Glomerular visceral epithelial cell (primary cell): ENCODE results near the gene ARHGDIA.
"Not testable (repeated sequence)": the region's sequence is repeated elsewhere in the genome, so short reads cannot be mapped to it uniquely, and the experiment has no call there.

Source experiments
- DNase-seq: peaks from one replicate; pipeline ENCODE4 v3.0.0-alpha.2; 2016; ENCODE audit errors: extremely low spot score

The ARHGDIA gene

DNA sequence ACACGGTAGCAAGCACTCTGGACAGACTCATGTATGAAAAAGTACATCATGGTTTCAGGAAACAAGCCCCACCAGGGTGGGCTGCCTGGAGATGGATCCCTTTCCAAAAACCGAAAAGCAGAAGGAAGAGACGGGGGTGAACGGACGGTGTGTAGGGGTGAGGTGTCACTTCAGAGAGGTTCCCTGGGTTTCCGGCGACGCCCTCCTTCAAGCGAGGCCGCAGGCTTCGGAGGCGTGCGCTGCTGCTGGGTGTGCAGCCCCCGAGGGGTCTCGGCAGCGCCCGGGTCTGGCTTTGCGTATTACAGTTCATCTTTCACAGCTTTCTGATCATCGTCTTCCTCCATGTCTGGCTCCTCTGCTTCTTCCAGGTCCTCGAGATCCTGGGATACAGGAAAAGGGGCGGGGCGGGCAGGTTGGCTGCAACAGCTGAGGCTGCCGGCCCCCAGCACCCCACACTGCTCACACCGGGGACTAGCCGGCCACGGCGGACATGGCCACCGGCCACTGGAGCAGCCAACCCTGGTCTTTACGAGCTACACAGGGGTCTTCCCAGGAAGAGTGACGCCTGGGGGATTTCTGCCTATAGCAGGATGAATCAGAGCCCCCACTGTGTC, 27.3 kb downstream of the ARHGDIA start:
- no peak for DNase-seq

- no peak for DNase-seq
These were observed 28.2 kb downstream of the ARHGDIA start for GRCh38 chr17:81842725-81843504.

DNA sequence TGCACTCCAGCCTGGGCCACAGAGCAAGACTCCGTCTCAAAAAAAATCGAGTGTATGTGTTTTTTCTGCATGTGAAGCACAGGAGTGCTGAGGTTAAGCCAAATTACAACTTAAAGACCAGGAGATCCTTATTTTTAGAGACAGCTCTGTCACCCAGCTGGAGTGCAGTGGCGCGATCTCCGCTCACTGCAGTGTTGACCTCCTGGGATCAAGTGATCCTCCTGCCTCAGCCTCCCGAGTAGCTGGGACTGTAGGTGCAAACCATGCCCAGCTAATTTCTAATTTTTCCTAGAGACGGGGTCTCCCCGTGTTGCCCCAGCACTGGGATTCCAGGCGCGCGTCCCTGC, 28.8 kb downstream of the ARHGDIA start:
- no peak for DNase-seq

- DNase-seq = no peak
These were observed 29.3 kb downstream of the ARHGDIA start for GRCh38 chr17:81841866-81842265.

- peak; percentile 27 for DNase-seq
These were observed 30.0 kb downstream of the ARHGDIA start for GRCh38 chr17:81840826-81841778.

GRCh38 chr17:81840059-81840458, 31.1 kb downstream of the ARHGDIA start:
- DNase-seq = not testable (repeated sequence)

DNA sequence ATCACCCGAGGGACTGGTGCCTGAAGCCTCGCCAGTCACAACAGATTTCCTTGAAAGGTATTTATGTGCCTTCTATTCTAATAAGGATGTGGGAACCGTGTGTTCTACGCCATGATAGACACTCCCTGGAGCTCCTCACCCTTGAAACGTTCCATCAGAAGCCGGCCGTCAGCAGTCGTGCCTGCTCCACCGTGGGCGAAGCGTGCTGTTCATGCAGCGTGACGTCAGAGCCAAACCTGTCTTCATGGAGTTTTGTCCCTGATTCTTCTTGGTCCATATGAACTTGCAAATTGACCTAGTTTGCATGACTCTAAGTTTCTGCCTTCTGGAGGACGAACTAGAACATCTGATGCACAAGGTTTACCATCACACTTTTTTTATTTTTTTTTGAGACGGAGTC, 31.8 kb downstream of the ARHGDIA start:
- DNase-seq = no peak

DNA sequence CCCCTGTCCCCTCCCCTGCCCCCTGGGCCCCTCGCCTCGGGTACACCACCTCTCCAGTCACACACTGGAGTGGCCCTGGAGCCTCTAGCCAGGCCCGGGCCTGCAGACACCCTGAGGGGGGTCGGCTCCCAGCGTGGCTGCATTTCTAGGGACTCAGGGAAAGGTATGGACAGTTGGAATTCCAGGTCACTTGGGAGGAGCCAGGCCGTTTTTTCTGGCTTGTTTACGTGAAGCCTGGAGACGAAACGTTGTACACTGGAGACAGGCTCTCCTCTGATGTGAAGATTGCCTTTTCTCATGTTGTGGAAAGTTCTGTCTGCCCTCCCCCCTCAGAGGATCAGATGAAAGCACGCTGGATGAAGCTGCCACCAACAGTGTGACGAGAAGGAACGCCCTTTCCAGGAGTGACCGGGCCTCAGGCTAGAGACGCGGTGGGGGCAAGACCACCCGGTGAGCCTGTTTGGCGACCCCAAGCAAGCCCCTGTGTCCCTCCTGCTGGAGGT, 32.3 kb downstream of the ARHGDIA start:
- DNase-seq = no peak

- no peak for DNase-seq
These were observed 33.5 kb downstream of the ARHGDIA start for GRCh38 chr17:81837641-81838040.

DNA sequence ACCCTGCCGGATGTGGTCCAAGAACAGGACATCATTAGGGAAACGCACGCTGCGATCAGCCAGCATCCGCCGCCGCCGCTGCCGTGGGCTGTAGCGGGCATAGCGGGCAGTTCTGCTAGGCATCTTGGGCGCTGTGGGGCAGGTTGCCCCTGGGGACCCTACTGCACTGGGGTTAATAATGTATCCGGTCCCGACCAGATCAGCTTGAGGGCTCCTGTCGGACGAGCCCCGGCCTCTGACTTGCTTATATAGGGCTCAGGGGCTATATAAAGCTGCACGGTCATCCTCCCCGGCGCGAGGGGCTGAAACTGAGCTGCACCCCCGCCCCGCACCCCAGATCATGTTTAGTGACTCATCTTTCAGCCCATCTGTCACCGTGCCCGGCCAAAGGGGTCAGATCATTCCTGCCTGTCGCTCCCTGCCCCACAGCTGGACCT, 36.3 kb downstream of the ARHGDIA start, which contains the start of gene PPP1R27:
PPP1R27 (minus strand) TSS at position 220 of the 437 bp plus-strand sequence; CDS start at position 123, 97 bp downstream.
- no peak for DNase-seq

DNA sequence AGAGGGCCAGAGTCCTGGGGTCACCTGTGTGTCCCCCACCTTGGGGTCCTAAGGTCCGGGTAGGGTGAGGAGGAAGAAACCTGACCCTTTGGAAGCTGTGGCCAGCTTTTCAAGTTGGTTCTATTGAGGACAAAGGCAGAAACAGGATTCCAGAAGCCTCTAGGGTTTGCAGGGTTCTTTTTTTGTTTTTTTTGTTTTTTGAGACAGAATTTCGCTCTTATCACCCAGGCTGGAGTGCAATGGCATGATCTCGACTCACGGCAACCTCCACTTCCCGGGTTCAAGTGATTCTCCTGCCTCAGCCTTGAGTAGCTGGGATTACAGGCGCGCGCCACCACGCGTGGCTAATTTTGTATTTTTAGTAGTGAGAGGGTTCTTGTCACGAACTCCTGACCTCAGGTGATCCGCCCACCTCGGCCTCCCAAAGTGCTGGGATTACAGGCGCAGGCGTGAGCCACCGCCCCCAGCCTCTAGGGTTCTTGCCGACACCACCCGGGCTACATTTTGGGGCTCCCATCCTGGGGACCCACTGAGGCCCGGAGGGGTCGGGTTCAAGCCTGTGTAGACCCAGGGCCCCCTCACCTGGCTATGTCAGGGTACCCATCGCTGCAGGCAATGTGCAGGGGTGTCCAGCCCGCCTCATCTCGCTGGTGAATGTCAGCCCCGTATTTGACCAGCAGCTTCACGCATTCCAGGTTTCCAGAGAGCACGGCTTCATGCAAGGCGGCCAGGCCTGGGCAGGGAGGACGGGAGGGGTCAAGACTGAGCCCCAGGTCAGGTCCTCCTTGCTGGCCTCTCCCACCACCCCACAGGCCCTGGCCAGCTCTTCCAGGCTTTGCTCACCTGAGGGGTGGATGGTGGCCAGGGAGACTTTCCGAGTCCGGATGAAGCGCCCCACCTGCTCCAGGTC, 37.0 kb downstream of the ARHGDIA start:
- DNase-seq = no peak

- DNase-seq = peak; percentile 96
These were observed 37.8 kb downstream of the ARHGDIA start, which contains the start of gene MCRIP1 for GRCh38 chr17:81833160-81833920. TSS of gene MCRIP1 (minus strand) at chr17:81833291. CDS start at chr17:81824506, 8,785 bp downstream.

GRCh38 chr17:81832608-81833159, 38.5 kb downstream of the ARHGDIA start:
- DNase-seq = no peak

DNA sequence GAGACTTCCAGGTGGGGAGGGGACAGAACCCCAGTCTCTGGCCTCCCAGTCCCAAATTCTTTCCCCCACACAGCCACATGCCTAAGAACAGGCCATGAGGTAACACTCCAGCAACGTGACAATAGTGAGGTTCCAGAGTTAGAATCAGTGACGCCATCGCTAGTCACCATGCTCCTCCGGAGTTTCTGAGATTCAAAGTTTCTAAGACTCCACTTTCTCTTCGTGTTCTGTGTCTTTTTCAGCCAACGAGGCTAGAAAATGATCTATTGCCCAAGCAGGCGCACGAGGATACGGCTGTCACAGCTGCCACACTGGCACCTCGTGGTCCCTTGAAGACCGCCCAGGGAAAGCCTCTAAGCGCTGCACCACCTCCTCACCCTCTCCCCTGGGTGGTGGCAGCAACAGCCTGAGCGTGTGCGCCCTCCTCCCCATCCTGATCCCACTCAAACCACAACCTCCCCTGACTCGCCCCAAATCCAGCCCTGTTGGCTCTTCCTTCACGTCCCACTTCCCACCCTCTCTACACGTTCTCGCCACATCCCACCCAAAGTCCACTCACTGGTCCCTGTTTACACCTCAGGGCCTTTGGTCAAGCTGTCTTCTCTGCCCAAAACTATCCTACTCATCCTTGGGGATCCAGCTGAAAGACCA, 39.1 kb downstream of the ARHGDIA start:
- no peak for DNase-seq

GRCh38 chr17:81831563-81831956, 39.6 kb downstream of the ARHGDIA start:
- DNase-seq = no peak

DNA sequence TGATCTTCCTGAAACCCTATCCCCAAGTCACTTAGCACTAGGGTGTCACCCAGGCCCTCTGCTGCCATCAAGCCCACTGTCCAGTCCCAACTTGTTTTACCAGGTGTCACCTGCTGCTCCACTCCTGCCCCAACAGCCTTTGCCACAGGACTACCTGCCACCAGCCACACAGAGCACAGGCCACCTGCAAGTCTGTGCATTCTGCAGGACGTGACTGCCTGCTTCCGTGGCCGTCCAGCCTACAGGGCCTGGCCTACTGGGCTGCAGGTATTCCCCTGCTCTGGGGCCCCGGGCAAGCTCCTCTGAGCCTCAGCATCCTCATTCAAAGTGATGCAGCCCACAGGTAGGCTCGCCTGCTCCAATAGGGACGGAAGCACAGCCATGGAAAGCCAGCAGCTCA, 41.3 kb downstream of the ARHGDIA start:
- no peak for DNase-seq

- no peak for DNase-seq
These were observed 42.5 kb downstream of the ARHGDIA start for GRCh38 chr17:81828656-81829055.

DNA sequence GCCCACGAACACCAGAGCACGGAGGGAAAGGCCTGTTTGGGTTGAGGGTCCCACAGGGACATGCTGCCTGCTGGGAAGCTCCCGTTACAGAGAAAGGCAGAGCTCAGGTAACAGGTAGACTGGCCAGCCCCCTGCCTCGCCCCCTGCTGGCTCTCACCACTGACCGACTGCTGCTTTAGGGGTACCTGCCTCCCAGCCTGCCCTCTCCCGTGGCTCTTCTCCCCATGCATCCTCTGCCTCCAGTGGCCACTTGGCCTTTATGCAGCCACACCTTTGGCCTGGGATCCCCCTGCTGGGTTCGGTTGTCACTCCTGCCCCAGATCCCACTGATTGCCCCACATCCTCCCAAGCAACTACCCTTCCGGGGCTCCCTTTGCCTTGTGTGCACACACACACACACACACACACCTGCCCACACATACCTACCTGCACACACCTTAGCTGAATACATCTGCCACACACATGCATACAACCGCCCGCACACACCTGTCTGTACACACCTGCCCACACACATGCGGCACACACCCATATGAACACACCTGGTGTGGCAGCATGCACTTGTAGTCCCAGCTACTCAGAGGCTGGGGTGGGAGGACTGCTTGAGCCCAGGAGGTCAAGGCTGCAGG, 45.2 kb downstream of the ARHGDIA start:
- no peak for DNase-seq

DNA sequence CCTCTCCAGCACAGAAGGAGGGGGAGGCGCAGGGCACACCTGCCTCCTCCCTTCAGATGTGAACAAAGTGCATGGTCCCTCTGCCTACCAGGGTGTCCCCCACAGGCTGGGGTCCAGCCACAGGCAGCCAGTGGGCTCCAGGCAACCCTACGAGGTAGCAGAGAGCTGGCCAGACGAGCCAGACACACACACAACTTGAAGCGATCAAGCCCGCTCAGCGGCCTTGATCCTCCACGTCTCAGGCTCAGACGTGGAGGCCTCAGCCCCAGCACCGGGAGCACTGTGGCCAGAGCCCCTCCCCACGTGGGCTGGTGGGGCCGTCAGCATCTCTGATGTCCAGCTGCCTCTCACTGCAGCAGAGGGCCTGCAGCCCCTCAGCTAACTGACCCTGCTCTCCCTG, 46.5 kb downstream of the ARHGDIA start:
- DNase-seq = no peak
